HG02981 (cell line): ENCODE results near the gene PFDN5.

Experiments used
- ATAC-seq: cut with Tn5 transposase; IDR thresholded peaks from one replicate; pipeline ENCODE4 v1.9.1; 2021; ENCODE audit warnings: mild to moderate bottlenecking, moderate library complexity; ENCODE audit not compliant: unreplicated experiment

PFDN5 gene

GRCh38 chr12:53295070-53295890 is at the start of gene PFDN5:
Gene PFDN5, plus strand, starts transcription at chr12:53295542. Its CDS starts 26 bp downstream, at chr12:53295568.
- peak; percentile 82 for ATAC-seq

GRCh38 chr12:53251477-53252348 is 43.6 kb upstream of the PFDN5 start:
- peak; percentile 68 for ATAC-seq

GRCh38 chr12:53252349-53252916 is 42.9 kb upstream of the PFDN5 start:
- no peak for ATAC-seq

GRCh38 chr12:53253298-53253697 is 42.0 kb upstream of the PFDN5 start:
- no peak for ATAC-seq

GRCh38 chr12:53254816-53255545 is 40.4 kb upstream of the PFDN5 start:
- ATAC-seq = no peak

GRCh38 chr12:53255996-53256395 is 39.3 kb upstream of the PFDN5 start:
- ATAC-seq = no peak

- no peak for ATAC-seq
These were observed 36.5 kb upstream of the PFDN5 start for GRCh38 chr12:53258541-53259539.

GRCh38 chr12:53259891-53260290 is 35.5 kb upstream of the PFDN5 start:
- no peak for ATAC-seq

- ATAC-seq = no peak
These were observed 29.6 kb upstream of the PFDN5 start for GRCh38 chr12:53265783-53266182.

GRCh38 chr12:53267306-53267998 is 27.9 kb upstream of the PFDN5 start:
- ATAC-seq = peak; percentile 20

- ATAC-seq = peak; percentile 75
These were observed 27.2 kb upstream of the PFDN5 start, which contains the start of gene ESPL1 for GRCh38 chr12:53267999-53268629. Gene ESPL1, plus strand, starts transcription at chr12:53268299. Its CDS starts 468 bp downstream, at chr12:53268767.

GRCh38 chr12:53268630-53269562 is 26.4 kb upstream of the PFDN5 start:
- no peak for ATAC-seq

GRCh38 chr12:53274445-53274844 is 20.9 kb upstream of the PFDN5 start:
- no peak for ATAC-seq

GRCh38 chr12:53276511-53276910 is 18.8 kb upstream of the PFDN5 start:
- ATAC-seq = no peak

- no peak for ATAC-seq
These were observed 17.4 kb upstream of the PFDN5 start for GRCh38 chr12:53277981-53278380.

- no peak for ATAC-seq
These were observed 16.0 kb upstream of the PFDN5 start for GRCh38 chr12:53279283-53279869.
